Lower lobe of right lung (tissue), 2 donors: Measurements from ENCODE around the gene RASAL2. TPM values are rescaled to one million over a fixed set of nuclear protein-coding genes. Genes with fewer than 3 reads are reported as not detected.

Source experiments
- ATAC-seq, 2 donors: fragments of 200-7000 bp; cut with Tn5 transposase; one replicate each; pipeline ENCODE4 v1.9.1; 2020 to 2022; ENCODE audit warnings: mild to moderate bottlenecking in 2 of 2, moderate library complexity in 2 of 2
- DNase-seq: peaks from one replicate; pipeline ENCODE4 v3.0.0-alpha.2; 2020
- H3K27ac ChIP-seq: fragments of 200-600 bp; one replicate; pipeline ENCODE4 v1.8.0; 2022
- H3K27me3 ChIP-seq: fragments of 200-600 bp; one replicate; pipeline ENCODE4 v1.8.0; 2022; ENCODE audit warnings: low read depth
- H3K36me3 ChIP-seq: fragments of 200-600 bp; one replicate; pipeline ENCODE4 v1.8.0; 2022; ENCODE audit warnings: mild to moderate bottlenecking
- H3K4me1 ChIP-seq: fragments of 200-600 bp; one replicate; pipeline ENCODE4 v1.8.0; 2022
- H3K4me3 ChIP-seq: fragments of 200-600 bp; one replicate; pipeline ENCODE4 v1.8.0; 2022; ENCODE audit warnings: mild to moderate bottlenecking
- H3K9me3 ChIP-seq: fragments of 200-600 bp; one replicate; pipeline ENCODE4 v1.8.0; 2022
- CTCF ChIP-seq: fragments of 200-600 bp; IDR thresholded peaks from one replicate; pipeline ENCODE4 v1.8.0; 2022; ENCODE audit warnings: antibody characterized with exemption, mild to moderate bottlenecking
- intact Hi-C: fragments of 100-400 bp; cut with DNase I; formaldehyde crosslinking; loops from one replicate; pipeline ENCODE4 v1.11.0; 2022
- total RNA-seq: library from RNA; stranded (reverse); fragmentation: NEBNext Ultra II Directional; extraction: Animal tissue kit (Norgen Biotek cat#: 25700); gene quantifications from one replicate; pipeline ENCODE4 v1.2.1, GENCODE V29; 2021
- donor health status: DM: no; HTN: yes; CAD: no; lungs with severe emphysema.

Gene RASAL2
- total RNA-seq, 1 donor from 2014 or later = 48.3 TPM

DNA sequence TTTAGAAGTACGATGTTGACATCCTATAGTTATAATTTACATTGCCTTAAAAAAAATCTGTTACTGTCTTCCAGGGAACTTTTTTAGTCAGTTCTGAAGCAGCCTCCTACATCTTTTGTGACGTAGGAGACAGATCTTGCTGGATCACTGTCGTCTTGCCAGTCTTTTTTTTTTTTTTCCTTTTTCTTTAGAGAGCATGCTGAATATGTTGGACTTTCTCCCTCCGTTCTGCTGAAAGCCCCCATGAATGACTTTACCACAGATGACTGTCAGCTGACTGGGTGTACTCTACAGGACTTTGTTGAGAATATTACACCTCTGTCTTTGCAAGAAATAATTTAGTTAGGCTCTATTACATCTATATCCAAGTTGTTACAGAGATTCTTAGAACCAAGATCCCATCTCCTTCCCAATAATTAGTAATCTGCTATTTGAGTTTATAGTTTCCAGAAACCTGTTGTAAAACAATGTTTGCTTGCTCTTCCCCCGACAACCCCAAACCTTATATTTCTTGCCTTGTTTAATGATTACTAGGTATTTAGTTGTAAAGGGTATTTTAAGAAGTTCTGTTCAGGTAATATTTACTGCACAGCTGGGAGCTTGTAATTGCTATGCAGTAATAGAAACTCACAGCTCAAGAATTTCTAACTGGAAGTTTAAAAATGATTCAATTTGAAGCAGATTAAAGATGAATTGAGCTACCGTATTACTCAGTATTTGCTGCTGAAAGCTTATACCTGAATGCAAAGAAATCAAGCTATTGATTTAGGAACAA, 61.8 kb downstream of the RASAL2 start:
- Histone ChIP-seq H3K4me3 (no peak overlapping the region), H3K4me1 (no peaks in the 10 kb centered on the region), H3K36me3 (no peaks in the 10 kb centered on the region), H3K27ac (no peak overlapping the region), H3K27me3 (no peaks in the 10 kb centered on the region), H3K9me3 (no peaks in the 10 kb centered on the region)
- DNase-seq = no peak
- TF ChIP-seq CTCF = no peak
- intact Hi-C loops = no loop called here
- no peak for ATAC-seq

DNA sequence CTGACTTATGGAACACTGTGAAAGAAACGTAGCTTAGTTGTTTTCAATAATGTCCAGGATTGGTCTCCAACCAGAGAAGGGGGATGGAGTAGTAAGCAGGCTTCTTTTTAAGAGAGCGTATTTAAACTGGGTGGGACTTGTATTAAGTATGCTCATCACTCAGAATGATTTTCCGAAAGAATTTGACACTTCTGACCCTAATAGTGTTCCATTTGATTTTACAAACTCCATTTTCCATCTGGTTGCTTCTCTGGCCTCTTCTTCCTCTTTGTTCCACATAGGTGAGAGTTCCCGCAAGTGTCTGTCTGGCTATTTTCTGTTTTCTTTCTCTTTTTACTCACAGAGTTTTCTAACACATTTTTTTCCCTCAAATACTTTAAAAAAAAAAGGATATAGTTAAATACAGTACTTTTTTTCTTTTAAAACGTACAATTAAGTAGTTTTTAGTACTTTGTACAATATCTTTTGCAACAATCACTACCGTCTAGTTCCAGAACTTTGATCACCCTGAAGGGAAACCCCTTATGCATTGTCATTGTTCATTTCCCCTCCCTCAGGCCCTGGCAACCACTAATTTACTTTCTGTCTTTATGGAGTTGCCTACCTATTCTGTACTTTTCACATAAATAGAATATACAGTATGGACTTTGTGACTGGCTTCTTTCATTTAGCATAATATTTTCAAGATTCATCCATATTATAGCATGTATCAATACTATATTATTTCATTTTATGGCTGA, 67.0 kb downstream of the RASAL2 start:
- H3K9me3 ChIP-seq = no peaks in the 10 kb centered on the region
- no peak for ATAC-seq
- no peak for TF ChIP-seq CTCF
- no peaks in the 10 kb centered on the region for H3K36me3 ChIP-seq
- H3K4me1 ChIP-seq = peaks cover under 1% of the 10 kb centered on the region
- no peak overlapping the region for H3K27ac ChIP-seq
- no peak for DNase-seq
- intact Hi-C loops = no loop called here
- H3K27me3 ChIP-seq = no peaks in the 10 kb centered on the region
- no peak overlapping the region for H3K4me3 ChIP-seq

DNA sequence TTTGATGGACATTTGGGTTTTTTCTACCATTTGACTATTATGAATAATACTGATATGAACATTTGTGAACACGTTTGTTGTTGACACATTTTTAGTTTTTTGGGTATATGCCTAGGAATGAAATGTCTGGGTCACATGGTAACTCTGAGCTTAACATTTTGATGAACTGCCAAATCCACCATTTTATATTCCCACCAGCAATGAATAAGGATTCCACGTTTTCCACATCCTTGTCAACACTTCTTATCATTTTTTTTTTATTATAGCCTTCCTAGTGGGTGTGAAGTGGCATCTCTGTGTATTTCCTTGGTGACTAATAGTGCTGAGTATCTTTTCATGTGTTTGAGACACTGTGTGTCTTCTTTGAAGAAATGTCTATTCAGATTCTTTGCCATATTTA, 67.6 kb downstream of the RASAL2 start:
- ATAC-seq (no peak), DNase-seq (no peak)
- no peaks in the 10 kb centered on the region for H3K9me3 ChIP-seq
- H3K27me3 ChIP-seq = no peaks in the 10 kb centered on the region
- intact Hi-C loops = no loop called here
- H3K4me3 ChIP-seq = no peak overlapping the region
- H3K27ac ChIP-seq = no peak overlapping the region
- TF ChIP-seq CTCF = no peak
- H3K4me1 ChIP-seq = peaks cover 5% of the 10 kb centered on the region
- H3K36me3 ChIP-seq = no peaks in the 10 kb centered on the region

GRCh38 chr1:178165196-178165595, 71.3 kb downstream of the RASAL2 start:
- intact Hi-C loops = no loop called here
- no peak for ATAC-seq
- H3K36me3 ChIP-seq = no peaks in the 10 kb centered on the region

GRCh38 chr1:178166429-178167024, 72.6 kb downstream of the RASAL2 start:
- no peaks in the 10 kb centered on the region for H3K27me3 ChIP-seq
- DNase-seq = no peak
- H3K9me3 ChIP-seq = no peaks in the 10 kb centered on the region
- H3K36me3 ChIP-seq = no peaks in the 10 kb centered on the region
- TF ChIP-seq CTCF = no peak
- peaks cover 5% of the 10 kb centered on the region for H3K4me1 ChIP-seq
- no peak for ATAC-seq
- no peak overlapping the region for H3K4me3 ChIP-seq
- no peak overlapping the region for H3K27ac ChIP-seq
- intact Hi-C loops = no loop called here

More at GRCh38 chr1:178165196-178165595, 71.3 kb downstream of the RASAL2 start:
- no peaks in the 10 kb centered on the region for H3K9me3 ChIP-seq
- H3K27me3 ChIP-seq = no peaks in the 10 kb centered on the region
- peaks cover 5% of the 10 kb centered on the region for H3K4me1 ChIP-seq
- TF ChIP-seq CTCF = no peak
- H3K27ac ChIP-seq = no peak overlapping the region
- no peak overlapping the region for H3K4me3 ChIP-seq
- no peak for DNase-seq
